Esophagus (tissue), 2 donors: ENCODE measurements around the gene LRRC7. TPM values are rescaled to one million over a fixed set of nuclear protein-coding genes. Genes with fewer than 3 reads are reported as not detected.

Experiments used
- H3K27ac ChIP-seq, 2 donors: one replicate each; pipeline ENCODE4 v1.5.1; 2013; ENCODE audit warnings: low read depth in 2 of 2, mild to moderate bottlenecking in 2 of 2, inconsistent platforms in 1 of 2, low read length in 1 of 2, moderate library complexity in 1 of 2
- H3K27me3 ChIP-seq, 2 donors: one replicate each; pipeline ENCODE4 v1.6.1; 2013; ENCODE audit warnings: low read length in 2 of 2, control low read depth in 1 of 2, mild to moderate bottlenecking in 1 of 2; ENCODE audit not compliant: insufficient read depth in 2 of 2, control insufficient read depth in 1 of 2
- H3K36me3 ChIP-seq, 2 donors: one replicate each; pipeline ENCODE4 v1.6.1; 2013; ENCODE audit warnings: low read length in 1 of 2; ENCODE audit not compliant: control insufficient read depth in 2 of 2, insufficient read depth in 2 of 2
- H3K4me1 ChIP-seq, 2 donors: one replicate each; pipeline ENCODE4 v1.6.1; 2013; ENCODE audit warnings: low read length in 1 of 2; ENCODE audit not compliant: control insufficient read depth in 2 of 2, insufficient read depth in 2 of 2
- H3K4me3 ChIP-seq, 2 donors: one replicate each; pipeline ENCODE4 v1.5.1; 2013; ENCODE audit warnings: low read length in 2 of 2, mild to moderate bottlenecking in 2 of 2, low read depth in 1 of 2, moderate library complexity in 1 of 2
- H3K9me3 ChIP-seq, 2 donors: one replicate each; pipeline ENCODE4 v1.6.1; 2013; ENCODE audit warnings: mild to moderate bottlenecking in 2 of 2, low read depth in 1 of 2, low read length in 1 of 2, moderate library complexity in 1 of 2; ENCODE audit not compliant: control insufficient read depth in 2 of 2, insufficient read depth in 1 of 2
- WGBS, 2 donors: extraction: QIAGEN DNeasy Blood & Tissue Kit; methylation state at CpG; one replicate each; pipeline ENCODE4 v1.1.7; 2013; 5-methylcytosine and 5-hydroxymethylcytosine counted together
- polyA plus RNA-seq, 2 donors: library from polyadenylated mRNA; stranded (reverse); fragments of 200-250 nt; gene quantifications; one replicate each; pipeline ENCODE4 v1.2.3, GENCODE V29; 2013
- donor health status: healthy with polysubstance abuse.
- donor health status: Bipolar disorder and iron deficiency.

LRRC7 gene
- polyA plus RNA-seq, 2 donors = 0.07 to 0.12 TPM

- Histone ChIP-seq H3K9me3 (no peaks in the 10 kb centered on the region), H3K27me3 (no peaks in the 10 kb centered on the region), H3K4me3 (no peak overlapping the region), H3K36me3 (no peaks in the 10 kb centered on the region), H3K4me1 (no peaks in the 10 kb centered on the region), H3K27ac (no peak overlapping the region)
- WGBS, 2 donors = 64 to 67% methylated on average over 3 of the region's 3 CpGs
Measured at GRCh38 chr1:69535490-69535889, 32.2 kb upstream of the LRRC7 start.

- no peaks in the 10 kb centered on the region for H3K27me3 ChIP-seq
- H3K4me3 ChIP-seq = no peak overlapping the region
- WGBS, 2 donors = 80 to 82% methylated on average over 6 of the region's 6 CpGs
- H3K27ac ChIP-seq = no peak overlapping the region
- H3K4me1 ChIP-seq = no peaks in the 10 kb centered on the region
- H3K36me3 ChIP-seq = no peaks in the 10 kb centered on the region
- H3K9me3 ChIP-seq = peaks cover 0 to 2% of the 10 kb centered on the region in 2 donors
Measured at GRCh38 chr1:69540052-69540451, 27.7 kb upstream of the LRRC7 start.

DNA sequence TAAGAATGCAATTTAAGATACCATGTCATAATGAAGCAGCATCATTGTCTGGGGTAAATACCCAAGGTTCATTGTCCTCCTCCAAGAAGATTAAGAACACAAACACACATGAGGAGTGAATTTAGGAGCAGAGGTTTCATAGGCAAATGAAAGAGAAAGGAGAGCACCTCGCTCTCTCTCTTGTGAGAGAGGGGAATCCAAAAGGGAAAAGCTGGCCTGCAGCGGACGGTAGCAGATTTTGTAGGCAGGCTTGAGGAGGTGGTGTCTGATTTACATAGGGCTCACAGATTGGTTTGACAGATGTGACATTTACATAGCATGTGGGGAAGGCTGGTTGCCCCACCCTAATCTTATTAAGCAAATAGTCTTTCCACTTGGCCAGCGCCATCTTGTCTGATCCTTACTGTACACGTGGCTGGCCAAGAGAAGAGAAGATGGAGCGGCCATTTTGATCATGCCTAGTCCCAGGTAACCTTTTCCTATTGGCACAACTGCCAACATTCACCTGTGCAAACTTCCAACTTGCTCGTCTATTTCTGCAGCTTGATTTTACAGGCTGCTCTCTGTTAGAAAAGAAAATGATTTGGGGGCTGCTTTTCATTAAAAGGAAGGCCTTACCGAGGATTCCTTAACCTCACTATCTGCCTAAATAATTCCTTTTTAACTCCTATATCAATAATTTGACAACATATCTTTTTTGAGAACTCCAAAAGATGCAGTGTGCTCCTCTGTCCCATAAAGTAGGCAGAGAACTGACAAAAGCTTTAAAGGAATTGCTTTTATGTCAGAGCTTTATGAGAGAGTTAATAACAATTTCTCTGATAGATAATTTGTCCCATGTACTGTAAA, 16.0 kb upstream of the LRRC7 start:
- Histone ChIP-seq H3K4me1 (no peaks in the 10 kb centered on the region), H3K27me3 (no peaks in the 10 kb centered on the region), H3K9me3 (no peaks in the 10 kb centered on the region), H3K4me3 (no peak overlapping the region), H3K27ac (no peak overlapping the region), H3K36me3 (no peaks in the 10 kb centered on the region)
- 82 to 87% methylated on average over 8 of the region's 8 CpGs for WGBS, 2 donors

DNA sequence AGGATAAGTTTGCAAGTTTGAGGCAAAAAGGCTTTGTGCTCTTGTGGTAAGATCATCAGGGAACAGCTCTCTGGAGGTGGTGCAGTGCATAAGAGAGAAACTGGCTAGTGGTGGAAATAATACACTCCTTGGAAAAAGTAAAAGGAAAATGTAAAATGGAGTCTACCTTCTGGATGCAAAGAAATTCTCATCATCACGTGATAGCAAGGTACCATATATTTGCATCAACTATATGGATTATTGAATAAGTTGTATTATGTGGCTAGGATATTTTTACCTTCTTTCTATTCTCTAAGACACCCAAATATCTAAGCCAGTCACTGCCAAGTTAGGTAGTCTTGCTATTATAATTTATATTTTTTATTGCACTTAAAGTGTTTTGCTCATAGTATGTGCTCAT, 14.0 kb upstream of the LRRC7 start:
- WGBS, 2 donors = 76 to 82% methylated on average over 1 of the region's 1 CpG
- Histone ChIP-seq H3K9me3 (no peaks in the 10 kb centered on the region), H3K4me1 (no peaks in the 10 kb centered on the region), H3K27me3 (no peaks in the 10 kb centered on the region), H3K36me3 (no peaks in the 10 kb centered on the region), H3K27ac (no peak overlapping the region), H3K4me3 (no peak overlapping the region)

DNA sequence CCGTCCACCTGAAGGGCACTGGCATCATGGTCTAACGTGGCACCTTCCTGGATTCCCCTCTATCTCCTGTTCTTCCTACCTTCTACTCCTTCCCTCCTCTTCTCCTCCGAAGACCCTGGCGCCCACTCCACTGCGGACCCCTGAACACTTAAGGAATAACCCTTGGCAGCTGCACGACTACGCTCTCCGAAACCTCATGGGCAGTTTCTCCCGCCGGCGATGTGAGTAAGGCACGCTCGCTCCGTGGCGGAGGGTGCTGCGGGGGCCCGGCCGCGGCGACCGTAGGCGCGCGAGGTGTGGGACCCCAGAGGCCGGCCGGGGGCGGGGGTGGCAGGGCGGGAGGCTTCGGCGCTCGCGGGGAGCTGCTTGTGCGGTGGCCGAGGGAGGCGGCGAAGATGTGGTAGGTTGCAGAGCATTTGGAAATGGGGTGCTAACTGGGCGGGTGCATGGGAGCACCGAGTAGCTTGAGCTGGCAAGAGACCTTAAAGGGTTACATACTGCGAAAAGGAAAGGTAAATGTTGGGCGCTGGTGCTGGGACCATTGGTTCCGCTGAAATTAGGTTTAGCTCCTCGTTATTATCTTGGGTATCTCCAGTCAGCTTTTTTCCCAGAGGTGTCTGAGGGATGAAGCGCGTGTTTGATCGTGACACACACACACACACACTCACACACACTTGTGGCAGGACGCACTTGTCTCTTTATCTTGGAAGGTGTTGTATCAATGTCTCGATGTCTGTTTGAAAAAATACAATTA, 876 bp downstream of the LRRC7 start:
- Histone ChIP-seq H3K4me3 (peak overlapping the region; percentile 54), H3K27ac (no peak overlapping the region), H3K9me3 (no peaks in the 10 kb centered on the region)

DNA sequence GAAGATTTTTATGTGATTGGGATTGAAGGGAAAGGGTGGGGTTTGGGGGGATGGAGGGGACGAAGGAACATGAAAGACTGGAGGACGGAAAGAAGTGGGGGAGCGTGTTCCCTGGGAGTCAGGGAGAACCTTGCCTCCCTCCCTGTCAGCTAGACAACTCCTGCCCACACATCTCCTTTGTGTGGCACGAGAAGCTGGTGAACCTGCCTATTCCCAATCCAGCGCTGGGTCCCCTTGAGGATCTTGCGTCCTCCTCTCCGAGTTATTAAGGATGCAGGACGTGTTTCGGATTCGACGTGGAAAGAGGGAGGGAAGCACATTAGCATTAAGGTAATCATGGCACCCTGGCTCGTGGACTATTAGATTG, 1.4 kb downstream of the LRRC7 start:
- H3K27ac ChIP-seq = no peak overlapping the region
- peak overlapping the region in 1 of 2 donors; percentile 54 for H3K4me3 ChIP-seq
- no peaks in the 10 kb centered on the region for H3K27me3 ChIP-seq
- no peaks in the 10 kb centered on the region for H3K9me3 ChIP-seq
- WGBS, 2 donors = 1 to 2% methylated on average over 12 of the region's 12 CpGs
- no peaks in the 10 kb centered on the region for H3K36me3 ChIP-seq
- H3K4me1 ChIP-seq = peaks cover 0 to 6% of the 10 kb centered on the region in 2 donors

More for the DNA sequence above, 876 bp downstream of the LRRC7 start:
- WGBS, 2 donors = 2 to 4% methylated on average over 47 of the region's 47 CpGs
- no peaks in the 10 kb centered on the region for H3K36me3 ChIP-seq
- H3K4me1 ChIP-seq = peaks cover 0 to 6% of the 10 kb centered on the region in 2 donors
- H3K27me3 ChIP-seq = no peaks in the 10 kb centered on the region

- Histone ChIP-seq H3K4me3 (peak overlapping the region in 1 of 2 donors; percentile 54), H3K4me1 (peaks cover 0 to 6% of the 10 kb centered on the region in 2 donors), H3K27ac (no peak overlapping the region), H3K36me3 (no peaks in the 10 kb centered on the region), H3K9me3 (no peaks in the 10 kb centered on the region), H3K27me3 (no peaks in the 10 kb centered on the region)
- 8 to 10% methylated on average over 26 of the region's 26 CpGs for WGBS, 2 donors
Measured at GRCh38 chr1:69569576-69570328, 2.0 kb downstream of the LRRC7 start.

DNA sequence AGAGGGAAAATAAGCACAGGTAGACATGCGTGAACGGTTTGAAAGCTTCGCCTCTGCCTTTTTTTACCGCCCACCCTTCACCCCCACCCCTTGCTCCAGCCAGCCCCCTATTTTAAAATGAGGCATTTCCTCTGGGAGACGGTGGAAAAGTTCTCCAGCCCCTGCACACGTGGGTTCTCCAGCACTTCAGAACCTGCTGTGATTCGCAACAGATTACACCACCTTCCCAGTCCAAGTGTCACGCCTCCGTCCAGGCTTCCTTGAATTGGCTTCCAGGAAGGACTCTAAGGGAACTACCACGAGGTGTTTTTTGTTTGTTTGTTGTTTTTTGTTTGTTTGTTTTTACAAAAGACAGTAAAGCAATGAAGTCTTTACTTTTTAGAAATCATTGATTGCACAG, 2.6 kb downstream of the LRRC7 start:
- WGBS, 2 donors = 52 to 55% methylated on average over 10 of the region's 10 CpGs
- Histone ChIP-seq H3K9me3 (no peaks in the 10 kb centered on the region), H3K4me1 (peaks cover 0 to 6% of the 10 kb centered on the region in 2 donors), H3K4me3 (no peak overlapping the region), H3K27ac (no peak overlapping the region), H3K27me3 (no peaks in the 10 kb centered on the region), H3K36me3 (no peaks in the 10 kb centered on the region)

DNA sequence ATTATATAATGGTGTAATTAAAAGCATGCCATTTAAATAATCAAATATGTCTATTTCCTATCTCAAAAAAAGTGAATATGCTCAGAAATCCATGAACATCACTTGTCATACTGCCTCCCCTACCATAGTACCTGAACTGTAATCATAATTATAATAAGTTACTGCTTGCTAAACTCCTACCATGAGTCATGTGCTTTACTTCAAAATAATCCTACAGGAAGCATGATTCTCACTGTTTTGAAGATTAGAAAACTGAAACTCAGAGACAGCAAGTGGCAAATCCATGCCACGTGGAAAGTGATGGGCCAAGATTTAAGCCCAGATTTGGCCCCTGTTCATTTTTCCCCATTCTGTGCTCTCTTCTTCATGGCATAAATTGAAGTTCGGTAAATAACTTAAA, 5.2 kb downstream of the LRRC7 start:
- H3K27me3 ChIP-seq = no peaks in the 10 kb centered on the region
- no peak overlapping the region for H3K4me3 ChIP-seq
- H3K9me3 ChIP-seq = no peaks in the 10 kb centered on the region
- no peaks in the 10 kb centered on the region for H3K36me3 ChIP-seq
- 48 to 52% methylated on average over 2 of the region's 2 CpGs for WGBS, 2 donors
- peaks cover 0 to 4% of the 10 kb centered on the region in 2 donors for H3K4me1 ChIP-seq
- H3K27ac ChIP-seq = no peak overlapping the region
